Natural killer cell (primary cell): Measurements from ENCODE around the gene LMX1B. TPM values are rescaled to one million over a fixed set of nuclear protein-coding genes. Genes with fewer than 3 reads are reported as not detected.

Experiments used
- ATAC-seq, 3 donors: fragments of 150-1000 bp in 2 of 3; fragments of 200-7000 bp in 1 of 3; cut with Tn5 transposase; 1 replicate in 1 of 3; 2 replicates in 2 of 3; pipeline ENCODE4 v1.10.0; 2021; ENCODE audit warnings: mild to moderate bottlenecking in 2 of 3, moderate library complexity in 2 of 3
- DNase-seq, 2 donors: peaks; one replicate each; pipeline versions ENCODE4 v3.0.0 to v3.0.0-alpha.2; 2013 to 2021; ENCODE audit warnings: mixed read lengths in 1 of 2
- H3K27ac ChIP-seq: one replicate; pipeline ENCODE4 v1.5.1; 2013; ENCODE audit warnings: mild to moderate bottlenecking, low read length
- H3K27me3 ChIP-seq: one replicate; pipeline ENCODE4 v1.6.1; 2013; ENCODE audit warnings: low read length; ENCODE audit not compliant: control insufficient read depth, insufficient read depth
- H3K36me3 ChIP-seq: one replicate; pipeline ENCODE4 v1.6.1; 2013; ENCODE audit warnings: low read length; ENCODE audit not compliant: control insufficient read depth, insufficient read depth
- H3K4me1 ChIP-seq: one replicate; pipeline ENCODE4 v1.6.1; 2013; ENCODE audit warnings: low read length; ENCODE audit not compliant: control insufficient read depth, insufficient read depth
- H3K4me3 ChIP-seq: one replicate; pipeline ENCODE4 v1.5.1; 2013; ENCODE audit warnings: low read length
- H3K9me3 ChIP-seq: one replicate; pipeline ENCODE4 v1.6.1; 2013; ENCODE audit warnings: low read length; ENCODE audit not compliant: control insufficient read depth, insufficient read depth
- H3K27ac Mint-ChIP-seq, 2 donors: one replicate each; pipeline ENCODE4 v1.8.0; 2022; ENCODE audit warnings: mild to moderate bottlenecking in 2 of 2, mixed read lengths in 2 of 2, moderate library complexity in 1 of 2
- H3K27me3 Mint-ChIP-seq, 2 donors: one replicate each; pipeline ENCODE4 v1.8.0; 2022; ENCODE audit warnings: low read depth in 2 of 2, mixed read lengths in 2 of 2
- H3K36me3 Mint-ChIP-seq: one replicate; pipeline ENCODE4 v1.8.0; 2022; ENCODE audit warnings: mixed read lengths
- H3K4me1 Mint-ChIP-seq, 2 donors: one replicate each; pipeline ENCODE4 v1.8.0; 2022; ENCODE audit warnings: mixed read lengths in 2 of 2
- H3K4me3 Mint-ChIP-seq: one replicate; pipeline ENCODE4 v1.8.0; 2022; ENCODE audit warnings: mild to moderate bottlenecking, moderate library complexity, mixed read lengths
- H3K9me3 Mint-ChIP-seq, 2 donors: one replicate each; pipeline ENCODE4 v1.8.0; 2022; ENCODE audit warnings: mixed read lengths in 2 of 2
- WGBS: methylation state at CpG from one replicate; pipeline ENCODE4 v1.1.7; 2013; ENCODE audit warnings: missing lambda C conversion rate; ENCODE audit not compliant: insufficient coverage; 5-methylcytosine and 5-hydroxymethylcytosine counted together
- intact Hi-C: fragments of 100-400 bp; cut with micrococcal nuclease; formaldehyde crosslinking; loops from one replicate; pipeline ENCODE4 v1.14.2; 2022
- total RNA-seq, 4 donors: library from RNA; stranded (reverse); fragments of 120-200 nt in 1 of 4; gene quantifications; one replicate each; pipeline versions ENCODE4 v1.2.3 to v1.2.4, GENCODE V29; 2013 to 2022
- TF ChIP-seq, protein P1 (sequence below): fragments of 200-600 bp; IDR thresholded peaks from one replicate; pipeline ENCODE4 v1.8.0; 2022; ENCODE audit warnings: antibody characterized with exemption

LMX1B gene
- total RNA-seq, 3 donors from 2014 or later (not counting 1 experiment from before 2014, with no cell fraction given) = not detected

DNA sequence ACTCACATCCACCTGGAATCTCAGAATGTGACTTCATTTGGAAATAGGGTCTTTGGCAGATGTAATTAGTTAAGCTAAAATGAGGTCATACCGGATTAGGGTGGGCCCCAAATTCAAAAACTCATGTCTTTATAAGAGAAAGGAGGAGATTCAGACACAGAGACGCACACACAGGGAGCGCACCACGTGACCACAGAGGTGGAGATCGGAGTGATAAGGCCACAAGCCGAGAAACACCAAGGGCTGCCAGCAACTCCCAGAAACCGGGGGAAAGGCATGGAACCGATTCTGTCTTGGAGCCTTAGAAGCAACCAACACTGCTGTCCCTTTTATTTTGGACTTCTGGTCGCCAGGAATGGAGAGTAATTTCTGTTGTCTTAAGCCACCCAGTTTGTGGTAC, 31.8 kb upstream of the LMX1B start:
- H3K36me3 Mint-ChIP-seq = no peaks in the 10 kb centered on the region
- Histone ChIP-seq H3K27ac (no peak overlapping the region), H3K9me3 (no peaks in the 10 kb centered on the region), H3K4me3 (no peak overlapping the region), H3K27me3 (no peaks in the 10 kb centered on the region), H3K36me3 (no peaks in the 10 kb centered on the region), H3K4me1 (no peaks in the 10 kb centered on the region)
- DNase-seq = no peak
- no peaks in the 10 kb centered on the region for H3K4me1 Mint-ChIP-seq
- H3K27ac Mint-ChIP-seq = no peak overlapping the region
- ATAC-seq = no peak
- no peaks in the 10 kb centered on the region for H3K9me3 Mint-ChIP-seq
- WGBS = 50% methylated on average over 9 of the region's 9 CpGs
- H3K4me3 Mint-ChIP-seq = no peak overlapping the region
- TF ChIP-seq, protein P1, sequence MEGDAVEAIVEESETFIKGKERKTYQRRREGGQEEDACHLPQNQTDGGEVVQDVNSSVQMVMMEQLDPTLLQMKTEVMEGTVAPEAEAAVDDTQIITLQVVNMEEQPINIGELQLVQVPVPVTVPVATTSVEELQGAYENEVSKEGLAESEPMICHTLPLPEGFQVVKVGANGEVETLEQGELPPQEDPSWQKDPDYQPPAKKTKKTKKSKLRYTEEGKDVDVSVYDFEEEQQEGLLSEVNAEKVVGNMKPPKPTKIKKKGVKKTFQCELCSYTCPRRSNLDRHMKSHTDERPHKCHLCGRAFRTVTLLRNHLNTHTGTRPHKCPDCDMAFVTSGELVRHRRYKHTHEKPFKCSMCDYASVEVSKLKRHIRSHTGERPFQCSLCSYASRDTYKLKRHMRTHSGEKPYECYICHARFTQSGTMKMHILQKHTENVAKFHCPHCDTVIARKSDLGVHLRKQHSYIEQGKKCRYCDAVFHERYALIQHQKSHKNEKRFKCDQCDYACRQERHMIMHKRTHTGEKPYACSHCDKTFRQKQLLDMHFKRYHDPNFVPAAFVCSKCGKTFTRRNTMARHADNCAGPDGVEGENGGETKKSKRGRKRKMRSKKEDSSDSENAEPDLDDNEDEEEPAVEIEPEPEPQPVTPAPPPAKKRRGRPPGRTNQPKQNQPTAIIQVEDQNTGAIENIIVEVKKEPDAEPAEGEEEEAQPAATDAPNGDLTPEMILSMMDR = no peak
- intact Hi-C loops = no loop called here
- H3K27me3 Mint-ChIP-seq = peaks cover 31 to 36% of the 10 kb centered on the region in 2 donors

- no peak overlapping the region for H3K4me3 ChIP-seq
- intact Hi-C loops = no loop called here
- H3K36me3 ChIP-seq = no peaks in the 10 kb centered on the region
- H3K27ac Mint-ChIP-seq = no peak overlapping the region
- no peaks in the 10 kb centered on the region for H3K9me3 Mint-ChIP-seq
- peaks cover 1% of the 10 kb centered on the region for H3K27me3 ChIP-seq
- no peaks in the 10 kb centered on the region for H3K4me1 Mint-ChIP-seq
- H3K27ac ChIP-seq = no peak overlapping the region
- peaks cover 29 to 34% of the 10 kb centered on the region in 2 donors for H3K27me3 Mint-ChIP-seq
- WGBS = 82% methylated on average over 7 of the region's 7 CpGs
- H3K36me3 Mint-ChIP-seq = no peaks in the 10 kb centered on the region
- TF ChIP-seq, protein P1 = no peak
- no peak for DNase-seq
- no peak overlapping the region for H3K4me3 Mint-ChIP-seq
- H3K9me3 ChIP-seq = no peaks in the 10 kb centered on the region
- no peak for ATAC-seq
- H3K4me1 ChIP-seq = no peaks in the 10 kb centered on the region
Observed at GRCh38 chr9:126582427-126582826, 31.3 kb upstream of the LMX1B start.

DNA sequence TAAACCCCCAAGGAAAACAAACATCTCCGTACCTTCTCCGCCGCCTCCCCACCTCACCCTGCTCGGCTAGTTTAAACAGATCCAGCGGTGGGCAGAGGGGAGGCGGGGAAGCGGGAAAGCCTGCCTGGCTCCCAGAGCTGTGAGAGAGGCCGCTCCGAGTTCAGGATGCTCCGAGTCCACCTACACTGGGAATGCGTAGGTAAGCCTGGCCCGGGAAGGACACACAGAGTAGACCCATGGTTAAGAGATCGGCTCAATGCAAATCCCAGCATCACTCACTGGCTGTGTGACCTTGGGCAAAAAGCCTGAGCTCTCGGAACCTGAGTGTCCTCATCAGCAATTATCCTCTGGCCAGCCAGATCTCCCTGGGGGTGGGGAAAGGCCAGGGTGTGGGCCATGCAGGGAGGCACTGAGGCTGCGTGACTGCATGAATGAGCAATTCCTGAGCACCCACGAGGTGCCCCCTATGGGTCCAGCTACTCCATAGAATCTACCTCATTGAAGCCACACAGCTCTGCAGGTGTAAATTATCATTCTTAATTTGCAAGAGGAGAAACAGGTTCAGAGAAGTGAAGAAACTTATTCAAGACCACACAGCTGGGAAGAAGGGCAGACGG, 30.5 kb upstream of the LMX1B start:
- Mint-ChIP-seq H3K27me3 (peaks cover 25 to 32% of the 10 kb centered on the region in 2 donors), H3K36me3 (no peaks in the 10 kb centered on the region), H3K9me3 (no peaks in the 10 kb centered on the region), H3K4me1 (no peaks in the 10 kb centered on the region), H3K27ac (no peak overlapping the region), H3K4me3 (no peak overlapping the region)
- WGBS = 80% methylated on average over 17 of the region's 17 CpGs
- Histone ChIP-seq H3K36me3 (no peaks in the 10 kb centered on the region), H3K4me1 (no peaks in the 10 kb centered on the region), H3K27ac (no peak overlapping the region), H3K4me3 (no peak overlapping the region), H3K27me3 (peaks cover 3% of the 10 kb centered on the region), H3K9me3 (no peaks in the 10 kb centered on the region)
- DNase-seq = no peak
- TF ChIP-seq, protein P1 = no peak
- intact Hi-C loops = no loop called here
- ATAC-seq = no peak

DNA sequence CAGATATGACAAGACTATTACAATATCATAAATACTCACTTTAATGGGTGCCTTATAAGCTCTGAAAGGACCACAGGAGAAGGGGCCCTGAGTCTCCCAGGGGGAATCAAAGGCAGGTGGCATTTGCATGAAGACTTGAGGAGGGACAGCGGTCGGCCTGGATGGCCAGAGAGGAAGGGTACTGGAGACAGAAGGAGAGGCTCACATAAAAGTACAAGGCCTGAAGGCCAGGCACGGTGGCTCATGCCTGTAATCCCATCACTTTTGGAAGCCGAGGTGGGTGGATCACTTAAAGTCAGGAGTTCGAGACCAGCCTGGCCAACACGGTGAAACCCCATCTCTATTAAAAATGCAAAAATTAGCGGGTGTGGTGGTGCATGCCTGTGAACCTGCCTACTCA, 29.1 kb upstream of the LMX1B start:
- no peaks in the 10 kb centered on the region for H3K9me3 Mint-ChIP-seq
- Histone ChIP-seq H3K27me3 (peaks cover 6% of the 10 kb centered on the region), H3K36me3 (no peaks in the 10 kb centered on the region), H3K27ac (no peak overlapping the region), H3K4me1 (no peaks in the 10 kb centered on the region), H3K9me3 (no peaks in the 10 kb centered on the region), H3K4me3 (no peak overlapping the region)
- DNase-seq = no peak
- no peak overlapping the region for H3K4me3 Mint-ChIP-seq
- H3K4me1 Mint-ChIP-seq = no peaks in the 10 kb centered on the region
- WGBS = 88% methylated on average over 7 of the region's 7 CpGs
- H3K27me3 Mint-ChIP-seq = peaks cover 25 to 34% of the 10 kb centered on the region in 2 donors
- TF ChIP-seq, protein P1 = no peak
- intact Hi-C loops = no loop called here
- no peak overlapping the region for H3K27ac Mint-ChIP-seq
- H3K36me3 Mint-ChIP-seq = no peaks in the 10 kb centered on the region
- ATAC-seq = no peak
